HepG2 (cell line): ENCODE measurements around the gene ARHGEF39. TPM values are rescaled to one million over a fixed set of nuclear protein-coding genes. Genes with fewer than 3 reads are reported as not detected.

Experiments
- CEBPG ChIP-seq: IDR thresholded peaks from 2 replicates; pipeline ENCODE4 v1.6.1; 2016
- CTCF ChIP-seq: sonication (generic); formaldehyde crosslinking; IDR thresholded peaks from 2 replicates; pipeline ENCODE4 v1.5.0; 2020; ENCODE audit warnings: mild to moderate bottlenecking, missing genetic modification reagents, moderate library complexity
- E2F5 ChIP-seq: sonication (generic); formaldehyde crosslinking; conservative IDR thresholded peaks from 2 replicates; pipeline ENCODE4 v1.4.0; 2020; ENCODE audit warnings: missing genetic modification reagents
- FOXC1 ChIP-seq: sonication (generic); formaldehyde crosslinking; IDR thresholded peaks from 2 replicates; pipeline ENCODE4 v1.8.0; 2022; ENCODE audit warnings: mild to moderate bottlenecking, missing genetic modification reagents, borderline replicate concordance
- JDP2 ChIP-seq: sonication (generic); formaldehyde crosslinking; IDR thresholded peaks from 2 replicates; pipeline ENCODE4 v1.8.1; 2022; ENCODE audit warnings: missing genetic modification reagents, borderline replicate concordance
- MTERF4 ChIP-seq: sonication (generic); formaldehyde crosslinking; IDR thresholded peaks from 2 replicates; pipeline ENCODE4 v1.8.0; 2023; ENCODE audit warnings: mild to moderate bottlenecking, missing genetic modification reagents
- NCOA2 ChIP-seq: sonication (generic); formaldehyde crosslinking; IDR thresholded peaks from 2 replicates; pipeline ENCODE4 v1.8.0; 2022; ENCODE audit warnings: inconsistent platforms
- PHF8 ChIP-seq: sonication (generic); formaldehyde crosslinking; IDR thresholded peaks from 2 replicates; pipeline ENCODE4 v1.5.0; 2020; ENCODE audit warnings: missing genetic modification reagents
- PRDM15 ChIP-seq: sonication (generic); formaldehyde crosslinking; IDR thresholded peaks from 2 replicates; pipeline ENCODE4 v1.4.0; 2020; ENCODE audit warnings: missing genetic modification reagents
- REPIN1 ChIP-seq: sonication (generic); formaldehyde crosslinking; IDR thresholded peaks from 2 replicates; pipeline ENCODE4 v1.8.0; 2022; ENCODE audit warnings: missing genetic modification reagents, low read depth, mild to moderate bottlenecking, borderline replicate concordance
- SMARCE1 ChIP-seq: fragments of 450-650 bp; IDR thresholded peaks from 2 replicates; pipeline ENCODE4 v1.6.1; 2017; ENCODE audit warnings: borderline replicate concordance
- ZKSCAN5 ChIP-seq: sonication (generic); formaldehyde crosslinking; IDR thresholded peaks from 2 replicates; pipeline ENCODE4 v1.5.1; 2020; ENCODE audit warnings: mild to moderate bottlenecking, missing genetic modification reagents
- ZNF30 ChIP-seq: sonication (generic); formaldehyde crosslinking; IDR thresholded peaks from 2 replicates; pipeline ENCODE4 v1.5.0; 2020; ENCODE audit warnings: mild to moderate bottlenecking, missing genetic modification reagents
- ZNF432 ChIP-seq: sonication (generic); formaldehyde crosslinking; IDR thresholded peaks from 2 replicates; pipeline ENCODE4 v1.5.0; 2020; ENCODE audit warnings: missing genetic modification reagents, mild to moderate bottlenecking, borderline replicate concordance
- ZNF512 ChIP-seq: sonication (generic); formaldehyde crosslinking; IDR thresholded peaks from 2 replicates; pipeline ENCODE4 v1.4.0; 2020; ENCODE audit warnings: mild to moderate bottlenecking, missing genetic modification reagents
- ZNF766 ChIP-seq: sonication (generic); formaldehyde crosslinking; IDR thresholded peaks from 2 replicates; pipeline ENCODE4 v1.5.0; 2020; ENCODE audit warnings: missing genetic modification reagents, borderline replicate concordance
- ZNF782 ChIP-seq: sonication (generic); formaldehyde crosslinking; IDR thresholded peaks from 2 replicates; pipeline ENCODE4 v1.4.0; 2020; ENCODE audit warnings: missing genetic modification reagents, mild to moderate bottlenecking, borderline replicate concordance
- polyA plus RNA-seq, 8 experiments: library from polyadenylated mRNA; depleted of rRNA in 3 of 8; stranded (reverse) in 7 of 8; unstranded in 1 of 8; fragments of >200 nt; fragmentation: Illumina TruSeq in 4 of 8; extraction: Trizol in 4 of 8; gene quantifications; 2 replicates each; pipeline versions ENCODE4 v1.2.1 to v1.2.3, GENCODE V29; 2011 to 2016; ENCODE audit warnings: low read depth in 4 of 8, missing spikeins in 1 of 8, mixed read lengths in 1 of 8; ENCODE audit not compliant: insufficient read depth in 1 of 8
- total RNA-seq, 5 experiments: library from RNA; depleted of rRNA; stranded (reverse); fragments of >200 nt; fragmentation: Illumina TruSeq; extraction: Trizol; gene quantifications; 2 replicates each; pipeline ENCODE4 v1.2.3, GENCODE V29; 2016; ENCODE audit warnings: low read depth in 1 of 5

Gene ARHGEF39
- total and polyA plus RNA-seq, 2 of the 13 experiments (the other 11 are each of a cell fraction or from before 2014, with no cell fraction given) = 11.2 to 12.3 TPM

- TF ChIP-seq REPIN1 (CRISPR knock-in tag) (0 out of 2 replicates have a peak, but pooled peaks have one; percentile 50), PHF8 (CRISPR knock-in tag) (0 out of 2 replicates have a peak, but pooled peaks have one; percentile 23), SMARCE1 (no peak), ZNF512 (CRISPR knock-in tag) (no peak), JDP2 (CRISPR knock-in tag) (no peak), E2F5 (CRISPR knock-in tag) (no peak), CTCF (CRISPR knock-in tag) (peak; percentile 82), MTERF4 (CRISPR knock-in tag) (no peak), ZKSCAN5 (CRISPR knock-in tag) (no peak), ZNF432 (CRISPR knock-in tag) (no peak), ZNF30 (CRISPR knock-in tag) (no peak), FOXC1 (CRISPR knock-in tag) (0 out of 2 replicates have a peak, but pooled peaks have one; percentile 51), NCOA2 (CRISPR knock-in tag) (no peak), CEBPG (CRISPR knock-in tag) (no peak), ZNF782 (no peak), ZNF766 (CRISPR knock-in tag) (no peak), PRDM15 (CRISPR knock-in tag) (no peak)
These were observed 31.7 kb upstream of the ARHGEF39 start (continued) for GRCh38 chr9:35696520-35697215.
